M059J (cell line): ENCODE data around the gene TFG. TPM values are rescaled to one million over a fixed set of nuclear protein-coding genes. Genes with fewer than 3 reads are reported as not detected.
A peak's percentile ranks its signal among the peaks of the same experiment; 100 is the strongest.

Experiments used
- DNase-seq: peaks from one replicate; pipeline ENCODE4 v3.0.0-alpha.2; 2012; ENCODE audit warnings: low read depth
- total RNA-seq: library from RNA; depleted of rRNA; stranded (reverse); fragments of >200 nt; shearing (Covaris generic); gene quantifications from 2 replicates; pipeline ENCODE4 v1.2.3, GENCODE V29; 2014; rRNA removed

Gene TFG
- total RNA-seq, 1 experiment from 2014 or later, result 189 TPM

DNA sequence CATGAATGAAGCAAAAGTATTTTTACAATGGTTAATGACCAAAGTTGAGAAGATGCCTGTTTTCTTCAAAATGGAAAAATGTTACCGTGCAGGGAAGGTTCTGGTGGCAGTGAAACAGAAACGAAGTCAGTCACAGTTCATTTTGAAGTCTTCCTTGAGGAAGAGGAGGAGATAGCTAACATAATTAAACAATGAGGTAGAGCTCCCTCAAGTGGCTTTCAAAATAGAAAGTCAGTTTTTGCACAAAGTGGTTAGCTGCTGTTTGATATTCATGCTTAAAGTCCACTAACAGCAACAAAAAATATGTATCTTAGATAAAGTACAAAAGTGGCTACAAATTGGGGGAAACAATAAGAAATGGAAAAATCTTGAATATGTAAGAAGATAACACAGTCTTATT lies 87.3 kb downstream of the TFG start:
- DNase-seq, result peak; percentile 57

DNA sequence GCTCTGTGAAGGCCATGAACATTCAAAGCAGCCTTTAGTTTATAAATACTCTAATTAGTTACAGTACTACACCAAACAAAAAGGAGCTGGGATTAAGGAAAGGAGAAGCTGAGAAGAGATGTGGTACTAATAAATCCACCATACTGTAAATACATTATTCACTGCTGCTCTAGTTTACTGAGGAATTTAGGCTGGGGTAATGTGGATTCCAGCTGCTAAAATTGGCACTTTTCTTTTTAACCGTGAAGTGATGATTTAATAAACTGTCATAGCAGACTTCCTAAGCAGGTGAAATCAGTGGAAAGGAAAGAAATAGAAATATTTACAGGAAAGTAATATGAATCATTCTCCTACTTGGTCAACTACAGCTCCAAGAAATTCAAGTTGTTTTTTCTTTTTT lies 88.7 kb downstream of the TFG start:
- DNase-seq, result peak; percentile 16

Other genes starting within 250 kb of the TFG start
- 41.0 and 46.1 TPM in 2 replicates for gene TMEM45A, start 216.9 kb upstream of the TFG start, total RNA-seq
- gene ADGRG7, start 99.9 kb upstream of the TFG start, total RNA-seq, result not detected in 2 replicates